ENCODE data around the gene EPHA7. TPM values are rescaled to one million over a fixed set of nuclear protein-coding genes. Genes with fewer than 3 reads are reported as not detected.

EPHA7 gene
- total RNA-seq, 1 donor from 2014 or later, result 0.88 TPM

DNA sequence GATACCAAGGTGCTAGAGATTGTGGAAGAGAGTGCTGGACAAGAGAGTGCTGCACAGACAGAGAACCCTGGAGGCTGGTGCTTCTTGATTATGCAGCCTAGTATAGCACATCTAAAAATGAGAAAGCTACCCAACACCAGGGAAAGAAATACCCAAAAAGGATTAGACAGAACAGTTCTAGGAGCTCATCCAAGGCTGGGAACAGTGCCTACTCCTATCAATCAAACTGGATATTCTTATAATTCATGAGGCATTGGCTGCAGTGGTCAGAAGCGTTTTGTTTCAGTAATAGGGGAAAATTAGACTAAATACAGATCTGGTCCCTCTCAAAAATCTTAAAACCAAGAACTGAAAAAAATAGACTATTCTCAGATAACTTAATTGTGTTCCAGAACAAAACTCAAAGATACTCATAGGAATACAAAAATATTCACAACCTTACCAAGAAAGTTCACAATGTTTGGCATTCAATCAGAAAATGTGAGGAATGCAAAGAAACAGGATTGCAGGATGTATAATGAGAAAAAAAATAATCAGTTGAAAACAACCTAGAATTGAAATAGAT, 222.9 kb downstream of the EPHA7 start:
- Histone ChIP-seq H3K36me3 (ENCODE audit: control insufficient read depth, insufficient read depth, low read length) (no peaks in the 10 kb centered on the region), H3K4me3 (ENCODE audit: low read depth, low read length) (no peak overlapping the region), H3K27me3 (ENCODE audit: control insufficient read depth, insufficient read depth, low read length) (no peaks in the 10 kb centered on the region)
- TF ChIP-seq, protein P1, sequence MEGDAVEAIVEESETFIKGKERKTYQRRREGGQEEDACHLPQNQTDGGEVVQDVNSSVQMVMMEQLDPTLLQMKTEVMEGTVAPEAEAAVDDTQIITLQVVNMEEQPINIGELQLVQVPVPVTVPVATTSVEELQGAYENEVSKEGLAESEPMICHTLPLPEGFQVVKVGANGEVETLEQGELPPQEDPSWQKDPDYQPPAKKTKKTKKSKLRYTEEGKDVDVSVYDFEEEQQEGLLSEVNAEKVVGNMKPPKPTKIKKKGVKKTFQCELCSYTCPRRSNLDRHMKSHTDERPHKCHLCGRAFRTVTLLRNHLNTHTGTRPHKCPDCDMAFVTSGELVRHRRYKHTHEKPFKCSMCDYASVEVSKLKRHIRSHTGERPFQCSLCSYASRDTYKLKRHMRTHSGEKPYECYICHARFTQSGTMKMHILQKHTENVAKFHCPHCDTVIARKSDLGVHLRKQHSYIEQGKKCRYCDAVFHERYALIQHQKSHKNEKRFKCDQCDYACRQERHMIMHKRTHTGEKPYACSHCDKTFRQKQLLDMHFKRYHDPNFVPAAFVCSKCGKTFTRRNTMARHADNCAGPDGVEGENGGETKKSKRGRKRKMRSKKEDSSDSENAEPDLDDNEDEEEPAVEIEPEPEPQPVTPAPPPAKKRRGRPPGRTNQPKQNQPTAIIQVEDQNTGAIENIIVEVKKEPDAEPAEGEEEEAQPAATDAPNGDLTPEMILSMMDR (IDR thresholded peaks at IDR 0.05; ENCODE audit: insufficient read depth, low read length, poor library complexity, severe bottlenecking), result no peak
- no peak for DNase-seq (ENCODE audit: low read depth)

DNA sequence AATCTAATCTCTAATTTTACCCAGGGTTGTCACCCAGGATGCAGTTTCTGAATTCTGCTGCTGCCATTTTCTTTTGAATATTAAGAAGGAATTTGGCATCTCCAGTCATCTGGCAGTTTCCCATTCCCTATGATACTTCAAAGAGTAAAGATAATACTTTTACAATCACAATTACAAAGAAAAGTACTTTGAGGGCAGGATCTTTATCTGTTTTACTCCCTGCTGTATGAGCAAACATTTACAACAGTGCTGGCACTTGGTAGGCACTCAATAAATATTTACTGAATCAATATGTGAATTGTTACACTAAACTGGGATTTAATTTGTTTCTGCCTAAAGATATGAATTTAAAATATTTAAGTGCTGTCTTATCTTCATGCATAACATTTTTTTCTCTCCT, 224.9 kb downstream of the EPHA7 start:
- TF ChIP-seq, protein P1 (IDR thresholded peaks at IDR 0.05; ENCODE audit: insufficient read depth, low read length, poor library complexity, severe bottlenecking), result no peak
- Histone ChIP-seq H3K27me3 (ENCODE audit: control insufficient read depth, insufficient read depth, low read length) (no peaks in the 10 kb centered on the region), H3K36me3 (ENCODE audit: control insufficient read depth, insufficient read depth, low read length) (no peaks in the 10 kb centered on the region), H3K4me3 (ENCODE audit: low read depth, low read length) (no peak overlapping the region)
- no peak for DNase-seq (ENCODE audit: low read depth)

DNA sequence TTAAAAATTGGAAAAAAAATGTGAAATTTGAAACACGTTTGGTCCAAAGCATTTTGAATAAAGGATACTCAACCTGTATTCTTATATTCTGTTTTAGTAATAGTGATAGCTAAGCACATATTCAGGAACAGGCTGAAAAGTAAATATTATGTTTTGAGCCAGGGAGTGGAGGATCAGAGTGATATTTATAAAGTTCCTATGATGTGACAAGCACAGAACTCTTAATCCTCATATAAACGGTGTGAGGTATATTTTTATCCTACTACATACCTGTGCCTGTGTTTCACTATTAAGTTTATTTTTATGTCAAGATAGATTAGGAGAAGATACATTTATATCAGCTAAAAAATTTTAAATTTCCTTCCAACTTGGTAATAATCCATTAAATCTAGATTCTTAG, 225.5 kb downstream of the EPHA7 start:
- no peak for DNase-seq (ENCODE audit: low read depth)
- Histone ChIP-seq H3K27me3 (ENCODE audit: control insufficient read depth, insufficient read depth, low read length) (no peaks in the 10 kb centered on the region), H3K4me3 (ENCODE audit: low read depth, low read length) (no peak overlapping the region), H3K36me3 (ENCODE audit: control insufficient read depth, insufficient read depth, low read length) (no peaks in the 10 kb centered on the region)
- TF ChIP-seq, protein P1 (IDR thresholded peaks at IDR 0.05; ENCODE audit: insufficient read depth, low read length, poor library complexity, severe bottlenecking), result no peak

Measured in kidney epithelial cell (primary cell).